HepG2 (cell line): ENCODE results near the gene PIK3R1. TPM values are rescaled to one million over a fixed set of nuclear protein-coding genes. Genes with fewer than 3 reads are reported as not detected.

Source experiments
- ATAC-seq: fragments of 200-7000 bp; cut with Tn5 transposase; 3 replicates; pipeline ENCODE4 v1.9.1; 2020; ENCODE audit warnings: mild to moderate bottlenecking, moderate library complexity
- BruUV-seq: library from RNA; stranded (reverse); fragments of 400-500 nt; replicated peaks from 2 replicates; lab custom pipeline; 2021; lab: Mats Ljungman, UMichigan
- CTCF ChIA-PET: fragments of 300-600 bp; formaldehyde crosslinking; extraction: SDS; loops from one replicate; lab custom pipeline; 2021; ENCODE audit warnings: low total read pairs, inconsistent platforms, low intra/inter-chr PET ratio; lab: Yijun Ruan, JAX
- POLR2A ChIA-PET: fragments of 350-600 bp; sonication (Branson Sonifier 250); formaldehyde crosslinking; loops from one replicate; lab custom pipeline; 2020; ENCODE audit warnings: antibody characterized with exemption, inconsistent platforms; lab: Yijun Ruan, JAX
- DNase-seq: peaks from one replicate; pipeline ENCODE4 v3.0.0-alpha.2; 2015; ENCODE audit warnings: low spot score
- FAIRE-seq: peaks from 3 replicates; lab custom pipeline; 2011; peaks lifted over from hg19 to GRCh38; lab: Jason Lieb, UNC
- H2AFZ ChIP-seq: one replicate; pipeline ENCODE4 v1.6.1; 2011; ENCODE audit warnings: low read length, inconsistent platforms
- H3K27ac ChIP-seq: fragments of 300-600 bp; 3 replicates; pipeline ENCODE4 v1.8.0; 2011; ENCODE audit warnings: mixed run types, mild to moderate bottlenecking, mixed read lengths, low read length, inconsistent platforms; ENCODE audit not compliant: insufficient read depth; ENCODE audit errors: extremely low read length
- H3K27me3 ChIP-seq, 2 experiments: fragments of 200-600 bp in 1 of 2; 2 replicates in 1 of 2; 3 replicates in 1 of 2; pipeline versions ENCODE4 v1.6.0 to v1.8.0; 2011; ENCODE audit warnings: low read length in 2 of 2, mild to moderate bottlenecking in 2 of 2, moderate library complexity in 2 of 2, inconsistent platforms in 1 of 2; ENCODE audit not compliant: insufficient read depth in 2 of 2, control insufficient read depth in 1 of 2
- H3K36me3 ChIP-seq, 2 experiments: fragments of 200-600 bp in 1 of 2; replicated peaks in 1 of 2; 2 replicates in 1 of 2; 3 replicates in 1 of 2; pipeline versions ENCODE4 v1.5.1 to v1.8.0; 2011; ENCODE audit warnings: low read length in 2 of 2, inconsistent platforms in 1 of 2; ENCODE audit not compliant: insufficient read depth in 2 of 2, control insufficient read depth in 1 of 2
- H3K4me1 ChIP-seq: 2 replicates; pipeline ENCODE4 v1.5.1; 2012; ENCODE audit warnings: low read length, inconsistent platforms; ENCODE audit not compliant: insufficient read depth
- H3K4me2 ChIP-seq: 2 replicates; pipeline ENCODE4 v1.6.0; 2011; ENCODE audit warnings: low read depth, low read length, inconsistent platforms
- H3K4me3 ChIP-seq, 3 experiments: fragments of 200-600 bp in 1 of 3; sonication (generic), shearing (Covaris generic) in 1 of 3; replicated peaks in 1 of 3; 2 replicates each; pipeline ENCODE4 v1.5.1; 2011 to 2016; ENCODE audit warnings: low read length in 3 of 3, inconsistent platforms in 2 of 3, low read depth in 2 of 3, mild to moderate bottlenecking in 2 of 3, control low read depth in 1 of 3, mixed read lengths in 1 of 3; ENCODE audit not compliant: insufficient read depth in 1 of 3
- H3K79me2 ChIP-seq: one replicate; pipeline ENCODE4 v1.6.1; 2011; ENCODE audit warnings: low read length, inconsistent platforms; ENCODE audit not compliant: insufficient read depth
- H3K9ac ChIP-seq: 2 replicates; pipeline ENCODE4 v1.6.0; 2011; ENCODE audit warnings: mild to moderate bottlenecking, low read depth, low read length, inconsistent platforms; ENCODE audit not compliant: insufficient read depth
- H3K9me3 ChIP-seq: 2 replicates; pipeline ENCODE4 v1.5.1; 2012; ENCODE audit warnings: mild to moderate bottlenecking, low read length
- H4K20me1 ChIP-seq: 2 replicates; pipeline ENCODE4 v1.6.0; 2011; ENCODE audit warnings: inconsistent platforms, mild to moderate bottlenecking, low read length, moderate library complexity; ENCODE audit not compliant: insufficient read depth
- ARNT2 ChIP-seq: sonication (generic); formaldehyde crosslinking; IDR thresholded peaks from 2 replicates; pipeline ENCODE4 v1.8.0; 2022; ENCODE audit warnings: mild to moderate bottlenecking, low read depth, missing genetic modification reagents, moderate library complexity
- DNMT1 ChIP-seq: sonication (generic); formaldehyde crosslinking; IDR thresholded peaks from 2 replicates; pipeline ENCODE4 v1.5.1; 2020; ENCODE audit warnings: mild to moderate bottlenecking, missing genetic modification reagents
- ESRRA ChIP-seq: sonication (generic); formaldehyde crosslinking; IDR thresholded peaks from 2 replicates; pipeline ENCODE4 v1.5.1; 2020; ENCODE audit warnings: mild to moderate bottlenecking, low read depth, missing genetic modification reagents
- LBX2 ChIP-seq: sonication (generic); formaldehyde crosslinking; IDR thresholded peaks from 2 replicates; pipeline ENCODE4 v1.5.0; 2020; ENCODE audit warnings: missing genetic modification reagents, mild to moderate bottlenecking, borderline replicate concordance
- PHF5A ChIP-seq: IDR thresholded peaks from one replicate; pipeline ENCODE4 v1.6.1; 2018; ENCODE audit warnings: low read depth, missing genetic modification reagents; ENCODE audit not compliant: unreplicated experiment
- SALL2 ChIP-seq: sonication (generic); formaldehyde crosslinking; IDR thresholded peaks from 2 replicates; pipeline ENCODE4 v1.8.1; 2023; ENCODE audit warnings: mild to moderate bottlenecking, missing genetic modification reagents, inconsistent platforms
- SIN3A ChIP-seq: IDR thresholded peaks from 2 replicates; pipeline ENCODE4 v1.6.1; 2011; ENCODE audit warnings: low read depth, mild to moderate bottlenecking, control low read depth, low read length, borderline replicate concordance
- TBX2 ChIP-seq: sonication (generic); formaldehyde crosslinking; IDR thresholded peaks from 2 replicates; pipeline ENCODE4 v1.5.0; 2020; ENCODE audit warnings: missing genetic modification reagents, mild to moderate bottlenecking, borderline replicate concordance
- ZBTB21 ChIP-seq: sonication (generic); formaldehyde crosslinking; IDR thresholded peaks from 2 replicates; pipeline ENCODE4 v1.4.0; 2020; ENCODE audit warnings: missing genetic modification reagents
- ZBTB33 ChIP-seq: sonication (generic); formaldehyde crosslinking; IDR thresholded peaks from 2 replicates; pipeline ENCODE4 v1.4.0; 2020; ENCODE audit warnings: missing genetic modification reagents
- ZNF225 ChIP-seq: sonication (generic); formaldehyde crosslinking; IDR thresholded peaks from 2 replicates; pipeline ENCODE4 v1.4.0; 2020; ENCODE audit warnings: mild to moderate bottlenecking, missing genetic modification reagents
- ZNF235 ChIP-seq: sonication (generic); formaldehyde crosslinking; IDR thresholded peaks from 2 replicates; pipeline ENCODE4 v1.8.1; 2023; ENCODE audit warnings: mild to moderate bottlenecking, missing genetic modification reagents, borderline replicate concordance
- ZNF431 ChIP-seq: sonication (generic); formaldehyde crosslinking; IDR thresholded peaks from 2 replicates; pipeline ENCODE4 v1.9.0; 2022; ENCODE audit warnings: missing genetic modification reagents, low read depth, mild to moderate bottlenecking, borderline replicate concordance
- ZNF652 ChIP-seq: IDR thresholded peaks from 2 replicates; pipeline ENCODE4 v1.6.1; 2016; ENCODE audit warnings: low read depth, borderline replicate concordance
- WGBS: methylation state at CpG from one replicate; pipeline ENCODE4 v1.1.6; 2017; ENCODE audit warnings: low lambda C conversion rate; 5-methylcytosine and 5-hydroxymethylcytosine counted together
- in situ Hi-C: cut with HindIII; loops from 2 replicates; pipeline ENCODE4 v1.10.0; 2017; ENCODE audit warnings: low pct_unique_long_range_greater_than_20kb; ENCODE audit not compliant: extremely low pct_ligation_motif_present
- intact Hi-C: fragments of 100-400 bp; cut with micrococcal nuclease; formaldehyde crosslinking; loops from one replicate; pipeline ENCODE4 v1.10.0; 2022; ENCODE audit not compliant: unreplicated experiment
- polyA plus RNA-seq, 8 experiments: library from polyadenylated mRNA; depleted of rRNA in 3 of 8; stranded (reverse) in 7 of 8; unstranded in 1 of 8; fragments of >200 nt; fragmentation: Illumina TruSeq in 4 of 8; extraction: Trizol in 4 of 8; gene quantifications; 2 replicates each; pipeline versions ENCODE4 v1.2.1 to v1.2.3, GENCODE V29; 2011 to 2016; ENCODE audit warnings: low read depth in 4 of 8, missing spikeins in 1 of 8, mixed read lengths in 1 of 8; ENCODE audit not compliant: insufficient read depth in 1 of 8
- total RNA-seq, 5 experiments: library from RNA; depleted of rRNA; stranded (reverse); fragments of >200 nt; fragmentation: Illumina TruSeq; extraction: Trizol; gene quantifications; 2 replicates each; pipeline ENCODE4 v1.2.3, GENCODE V29; 2016; ENCODE audit warnings: low read depth in 1 of 5
- TF ChIP-seq, protein P1 (sequence below): sonication (generic); formaldehyde crosslinking; IDR thresholded peaks from 2 replicates; pipeline ENCODE4 v1.9.0; 2021; ENCODE audit warnings: missing genetic modification reagents, mild to moderate bottlenecking, borderline replicate concordance
- TF ChIP-seq, protein P2 (sequence below): sonication (generic); formaldehyde crosslinking; IDR thresholded peaks from 2 replicates; pipeline ENCODE4 v1.5.1; 2020; ENCODE audit warnings: missing genetic modification reagents, mild to moderate bottlenecking, borderline replicate concordance

The PIK3R1 gene
- total and polyA plus RNA-seq, 2 of the 13 experiments (the other 11 are each of a cell fraction or from before 2014, with no cell fraction given) = 8.4 to 21.3 TPM

GRCh38 chr5:68303038-68303738 is 87.6 kb downstream of the PIK3R1 start:
- TF ChIP-seq SALL2 (CRISPR knock-in tag) (no peak), ZNF225 (CRISPR knock-in tag) (no peak), ARNT2 (no peak), TBX2 (CRISPR knock-in tag) (no peak), PHF5A (CRISPR knock-in tag) (no peak), ESRRA (CRISPR knock-in tag) (no peak), ZNF431 (CRISPR knock-in tag) (no peak), ZNF235 (CRISPR knock-in tag) (no peak), DNMT1 (no peak), SIN3A (no peak), ZBTB33 (CRISPR knock-in tag) (no peak), ZBTB21 (CRISPR knock-in tag) (no peak), ZNF652 (CRISPR knock-in tag) (no peak), LBX2 (CRISPR knock-in tag) (no peak)
- TF ChIP-seq, protein P1, sequence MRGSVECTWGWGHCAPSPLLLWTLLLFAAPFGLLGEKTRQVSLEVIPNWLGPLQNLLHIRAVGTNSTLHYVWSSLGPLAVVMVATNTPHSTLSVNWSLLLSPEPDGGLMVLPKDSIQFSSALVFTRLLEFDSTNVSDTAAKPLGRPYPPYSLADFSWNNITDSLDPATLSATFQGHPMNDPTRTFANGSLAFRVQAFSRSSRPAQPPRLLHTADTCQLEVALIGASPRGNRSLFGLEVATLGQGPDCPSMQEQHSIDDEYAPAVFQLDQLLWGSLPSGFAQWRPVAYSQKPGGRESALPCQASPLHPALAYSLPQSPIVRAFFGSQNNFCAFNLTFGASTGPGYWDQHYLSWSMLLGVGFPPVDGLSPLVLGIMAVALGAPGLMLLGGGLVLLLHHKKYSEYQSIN (CRISPR knock-in tag) = no peak
- TF ChIP-seq, protein P2, sequence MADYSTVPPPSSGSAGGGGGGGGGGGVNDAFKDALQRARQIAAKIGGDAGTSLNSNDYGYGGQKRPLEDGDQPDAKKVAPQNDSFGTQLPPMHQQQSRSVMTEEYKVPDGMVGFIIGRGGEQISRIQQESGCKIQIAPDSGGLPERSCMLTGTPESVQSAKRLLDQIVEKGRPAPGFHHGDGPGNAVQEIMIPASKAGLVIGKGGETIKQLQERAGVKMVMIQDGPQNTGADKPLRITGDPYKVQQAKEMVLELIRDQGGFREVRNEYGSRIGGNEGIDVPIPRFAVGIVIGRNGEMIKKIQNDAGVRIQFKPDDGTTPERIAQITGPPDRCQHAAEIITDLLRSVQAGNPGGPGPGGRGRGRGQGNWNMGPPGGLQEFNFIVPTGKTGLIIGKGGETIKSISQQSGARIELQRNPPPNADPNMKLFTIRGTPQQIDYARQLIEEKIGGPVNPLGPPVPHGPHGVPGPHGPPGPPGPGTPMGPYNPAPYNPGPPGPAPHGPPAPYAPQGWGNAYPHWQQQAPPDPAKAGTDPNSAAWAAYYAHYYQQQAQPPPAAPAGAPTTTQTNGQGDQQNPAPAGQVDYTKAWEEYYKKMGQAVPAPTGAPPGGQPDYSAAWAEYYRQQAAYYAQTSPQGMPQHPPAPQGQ = no peak
- 57% methylated on average over 3 of the region's 3 CpGs for WGBS
- in situ Hi-C loops (no loop called here), intact Hi-C loops (no loop called here)
- Histone ChIP-seq H3K4me1 (no peaks in the 10 kb centered on the region), H3K27ac (no peak overlapping the region), H3K9ac (no peak overlapping the region), H2AFZ (no peak overlapping the region), H3K36me3 (peaks cover 2 to 9% of the 10 kb centered on the region in 2 experiments; a peak in 4 of 5 replicates), H3K4me3 (no peak overlapping the region), H4K20me1 (no peaks in the 10 kb centered on the region), H3K9me3 (no peaks in the 10 kb centered on the region), H3K4me2 (no peak overlapping the region), H3K27me3 (peaks cover 0 to 4% of the 10 kb centered on the region in 2 experiments; a peak in 1 of 5 replicates), H3K79me2 (no peaks in the 10 kb centered on the region)
- BruUV-seq = no TSS peak
- FAIRE-seq (no peak), ATAC-seq (no peak; the same call in 2 of the 3 replicates), DNase-seq (no peak)
- ChIA-PET POLR2A (no interaction called here), CTCF (no interaction called here)
